Measurements from ENCODE around the gene CUL9. TPM values are rescaled to one million over a fixed set of nuclear protein-coding genes. Genes with fewer than 3 reads are reported as not detected.

Gene CUL9
- total and polyA plus RNA-seq, 8 donors, result 35.9 to 55.1 (median 41.0) TPM

- no peak overlapping the region for H3K27ac ChIP-seq
- intact Hi-C loops (cut with DNase I), result no loop called here
- peaks cover 0 to 13% of the 10 kb centered on the region in 2 donors for H3K4me1 ChIP-seq
- no peaks in the 10 kb centered on the region for H3K9me3 ChIP-seq
- ATAC-seq (no peak), DNase-seq (no peak)
- TF ChIP-seq, protein P1, sequence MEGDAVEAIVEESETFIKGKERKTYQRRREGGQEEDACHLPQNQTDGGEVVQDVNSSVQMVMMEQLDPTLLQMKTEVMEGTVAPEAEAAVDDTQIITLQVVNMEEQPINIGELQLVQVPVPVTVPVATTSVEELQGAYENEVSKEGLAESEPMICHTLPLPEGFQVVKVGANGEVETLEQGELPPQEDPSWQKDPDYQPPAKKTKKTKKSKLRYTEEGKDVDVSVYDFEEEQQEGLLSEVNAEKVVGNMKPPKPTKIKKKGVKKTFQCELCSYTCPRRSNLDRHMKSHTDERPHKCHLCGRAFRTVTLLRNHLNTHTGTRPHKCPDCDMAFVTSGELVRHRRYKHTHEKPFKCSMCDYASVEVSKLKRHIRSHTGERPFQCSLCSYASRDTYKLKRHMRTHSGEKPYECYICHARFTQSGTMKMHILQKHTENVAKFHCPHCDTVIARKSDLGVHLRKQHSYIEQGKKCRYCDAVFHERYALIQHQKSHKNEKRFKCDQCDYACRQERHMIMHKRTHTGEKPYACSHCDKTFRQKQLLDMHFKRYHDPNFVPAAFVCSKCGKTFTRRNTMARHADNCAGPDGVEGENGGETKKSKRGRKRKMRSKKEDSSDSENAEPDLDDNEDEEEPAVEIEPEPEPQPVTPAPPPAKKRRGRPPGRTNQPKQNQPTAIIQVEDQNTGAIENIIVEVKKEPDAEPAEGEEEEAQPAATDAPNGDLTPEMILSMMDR (IDR thresholded peaks at IDR 0.05), result no peak
- H3K4me3 ChIP-seq, result no peak overlapping the region
- peaks cover 0 to 87% of the 10 kb centered on the region in 2 donors for H3K36me3 ChIP-seq
- H3K27me3 ChIP-seq, result no peaks in the 10 kb centered on the region
Measured at GRCh38 chr6:43219814-43220213, 37.8 kb downstream of the CUL9 start.

GRCh38 chr6:43220439-43220951 lies 38.5 kb downstream of the CUL9 start:
- TF ChIP-seq, protein P1 (IDR thresholded peaks at IDR 0.05), result no peak
- H3K4me3 ChIP-seq, result no peak overlapping the region
- peak in 1 of 4 donors; percentile 57 for DNase-seq
- no peaks in the 10 kb centered on the region for H3K27me3 ChIP-seq
- ATAC-seq, result no peak
- no peaks in the 10 kb centered on the region for H3K9me3 ChIP-seq
- intact Hi-C loops (cut with DNase I), result no loop called here
- no peak overlapping the region for H3K27ac ChIP-seq
- peaks cover 0 to 14% of the 10 kb centered on the region in 2 donors for H3K4me1 ChIP-seq
- H3K36me3 ChIP-seq, result peaks cover 0 to 84% of the 10 kb centered on the region in 2 donors

DNA sequence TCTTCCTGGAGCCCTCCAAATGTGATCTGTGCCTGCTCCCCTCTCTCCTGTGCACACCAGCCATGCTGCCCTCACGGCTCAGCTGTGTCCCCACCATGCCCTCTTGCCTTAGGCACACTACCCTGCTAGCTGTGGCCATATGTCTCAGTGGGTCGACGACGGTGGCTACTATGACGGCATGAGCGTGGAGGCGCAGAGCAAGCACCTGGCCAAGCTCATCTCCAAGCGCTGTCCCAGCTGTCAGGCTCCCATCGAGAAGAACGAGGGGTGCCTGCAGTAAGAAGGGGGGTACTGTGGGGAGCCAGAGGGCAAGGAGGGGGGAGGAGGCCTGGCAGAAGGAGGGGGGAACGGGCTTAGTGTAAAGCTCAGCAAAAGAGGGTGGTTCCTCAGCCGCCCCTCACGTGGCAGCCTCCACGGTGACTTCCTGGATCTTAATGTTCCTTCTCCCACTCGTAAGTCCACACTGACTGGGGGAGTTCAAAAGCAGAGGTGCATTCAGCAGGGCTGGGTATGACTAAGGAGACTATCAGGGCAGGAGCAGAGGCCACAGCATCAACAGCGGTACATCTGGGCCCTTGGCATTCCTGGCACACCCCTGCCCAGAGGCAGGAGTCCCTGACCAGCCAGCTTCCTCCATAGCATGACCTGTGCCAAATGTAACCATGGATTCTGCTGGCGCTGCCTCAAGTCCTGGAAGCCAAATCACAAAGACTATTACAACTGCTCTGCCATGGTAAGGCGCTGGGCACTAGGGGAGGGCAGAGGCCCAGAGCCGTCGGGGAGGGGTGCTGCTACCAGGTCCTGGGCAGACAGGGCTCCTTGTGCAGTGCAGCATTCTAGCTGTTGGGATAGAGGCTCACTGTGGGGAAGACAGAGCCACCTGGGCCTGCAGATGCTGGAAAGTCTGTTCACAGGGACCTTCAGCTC lies 39.3 kb downstream of the CUL9 start:
- intact Hi-C loops (cut with DNase I), result no loop called here
- TF ChIP-seq, protein P1 (IDR thresholded peaks at IDR 0.05), result no peak
- Histone ChIP-seq H3K9me3 (no peaks in the 10 kb centered on the region), H3K36me3 (peaks cover 0 to 81% of the 10 kb centered on the region in 2 donors), H3K4me1 (peaks cover 0 to 14% of the 10 kb centered on the region in 2 donors), H3K27me3 (no peaks in the 10 kb centered on the region), H3K4me3 (no peak overlapping the region), H3K27ac (no peak overlapping the region)
- ATAC-seq, result no peak
- DNase-seq, result peak in 1 of 4 donors; percentile 31

GRCh38 chr6:43222418-43223059 lies 40.5 kb downstream of the CUL9 start:
- H3K4me1 ChIP-seq, result peaks cover 0 to 14% of the 10 kb centered on the region in 2 donors
- intact Hi-C loops (cut with DNase I), result no loop called here
- no peak for ATAC-seq
- no peaks in the 10 kb centered on the region for H3K9me3 ChIP-seq
- no peak for DNase-seq
- peaks cover 0 to 69% of the 10 kb centered on the region in 2 donors for H3K36me3 ChIP-seq
- no peak overlapping the region for H3K27ac ChIP-seq
- TF ChIP-seq, protein P1 (IDR thresholded peaks at IDR 0.05), result no peak
- no peaks in the 10 kb centered on the region for H3K27me3 ChIP-seq
- no peak overlapping the region for H3K4me3 ChIP-seq

DNA sequence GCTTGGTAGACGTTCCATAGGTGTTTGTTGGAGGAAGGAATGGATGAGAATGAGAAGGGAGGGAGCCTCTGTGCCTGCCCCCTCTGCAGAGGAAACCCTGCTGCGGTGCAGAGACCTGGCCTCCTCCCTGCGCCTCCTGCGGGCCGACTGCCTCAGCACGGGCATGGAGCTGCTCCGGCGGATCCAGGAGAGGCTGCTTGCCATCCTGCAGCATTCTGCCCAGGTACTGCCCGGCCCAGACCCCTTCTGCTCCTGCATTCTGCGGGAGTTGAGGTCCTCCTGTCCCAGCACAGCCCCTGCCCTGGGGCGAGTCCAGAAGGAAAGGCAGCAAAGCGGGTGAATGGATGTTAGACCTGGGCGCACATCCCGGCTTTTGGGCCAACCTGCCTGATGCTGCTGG lies 41.2 kb downstream of the CUL9 start:
- Histone ChIP-seq H3K36me3 (peaks cover 0 to 62% of the 10 kb centered on the region in 2 donors), H3K27ac (no peak overlapping the region), H3K4me3 (no peak overlapping the region), H3K27me3 (no peaks in the 10 kb centered on the region), H3K4me1 (peaks cover 0 to 17% of the 10 kb centered on the region in 2 donors), H3K9me3 (no peaks in the 10 kb centered on the region)
- no peak for ATAC-seq
- intact Hi-C loops (cut with DNase I), result no loop called here
- TF ChIP-seq, protein P1 (IDR thresholded peaks at IDR 0.05), result no peak
- DNase-seq, result no peak
